Liver (tissue), 9 donors: Measurements from ENCODE around the gene NRG3. TPM values are rescaled to one million over a fixed set of nuclear protein-coding genes. Genes with fewer than 3 reads are reported as not detected.

Source experiments
- DNase-seq: peaks from one replicate; pipeline ENCODE4 v3.0.0-alpha.2; 2017; ENCODE audit warnings: low spot score
- H3K27ac ChIP-seq, 2 donors: one replicate each; pipeline ENCODE4 v1.7.0; 2013; ENCODE audit warnings: inconsistent platforms in 2 of 2, low read length in 2 of 2, control low read depth in 1 of 2, low read depth in 1 of 2, mild to moderate bottlenecking in 1 of 2
- H3K27me3 ChIP-seq, 4 donors: one replicate each; pipeline versions ENCODE4 v1.6.1 to v1.7.0; 2013; ENCODE audit warnings: low read length in 3 of 4, inconsistent platforms in 1 of 4, mild to moderate bottlenecking in 1 of 4, moderate library complexity in 1 of 4; ENCODE audit not compliant: control insufficient read depth in 4 of 4, insufficient read depth in 4 of 4
- H3K36me3 ChIP-seq, 4 donors: one replicate each; pipeline versions ENCODE4 v1.6.1 to v1.7.0; 2013; ENCODE audit warnings: low read length in 3 of 4, mild to moderate bottlenecking in 3 of 4, low read depth in 1 of 4, moderate library complexity in 1 of 4; ENCODE audit not compliant: control insufficient read depth in 4 of 4, insufficient read depth in 3 of 4
- H3K4me1 ChIP-seq, 4 donors: one replicate each; pipeline versions ENCODE4 v1.6.1 to v1.7.0; 2013; ENCODE audit warnings: low read length in 3 of 4, mild to moderate bottlenecking in 3 of 4, moderate library complexity in 1 of 4; ENCODE audit not compliant: control insufficient read depth in 4 of 4, insufficient read depth in 4 of 4
- H3K4me3 ChIP-seq, 3 donors: one replicate each; pipeline versions ENCODE4 v1.6.1 to v1.7.0; 2013; ENCODE audit warnings: low read length in 3 of 3, control low read depth in 1 of 3, low read depth in 1 of 3, mild to moderate bottlenecking in 1 of 3
- H3K9ac ChIP-seq, 2 donors: one replicate each; pipeline ENCODE4 v1.7.0; 2013; ENCODE audit warnings: low read length in 2 of 2, mild to moderate bottlenecking in 2 of 2, moderate library complexity in 2 of 2, control low read depth in 1 of 2, low read depth in 1 of 2
- H3K9me3 ChIP-seq, 4 donors: one replicate each; pipeline versions ENCODE4 v1.6.1 to v1.7.0; 2013; ENCODE audit warnings: low read length in 3 of 4; ENCODE audit not compliant: control insufficient read depth in 4 of 4
- EGR1 ChIP-seq, 2 donors: IDR thresholded peaks; 2 replicates each; pipeline ENCODE4 v1.6.1; 2016 to 2018; ENCODE audit warnings: antibody characterized with exemption in 2 of 2, low read depth in 2 of 2
- FOXA2 ChIP-seq: IDR thresholded peaks from 2 replicates; pipeline ENCODE4 v1.6.1; 2016; ENCODE audit warnings: antibody characterized with exemption
- GABPA ChIP-seq, 2 donors: IDR thresholded peaks in 1 of 2; conservative IDR thresholded peaks in 1 of 2; 2 replicates each; pipeline ENCODE4 v1.6.1; 2016; ENCODE audit warnings: antibody characterized with exemption in 2 of 2, mild to moderate bottlenecking in 1 of 2, moderate library complexity in 1 of 2
- HNF4A ChIP-seq, 2 donors: conservative IDR thresholded peaks; 2 replicates each; pipeline ENCODE4 v1.6.1; 2016; ENCODE audit warnings: antibody characterized with exemption in 2 of 2, mild to moderate bottlenecking in 2 of 2
- HNF4G ChIP-seq: IDR thresholded peaks from 2 replicates; pipeline ENCODE4 v1.6.1; 2016; ENCODE audit warnings: antibody characterized with exemption
- JUND ChIP-seq, 2 donors: IDR thresholded peaks; 2 replicates each; pipeline ENCODE4 v1.6.1; 2016; ENCODE audit warnings: antibody characterized with exemption in 2 of 2
- NR2F2 ChIP-seq: IDR thresholded peaks from 2 replicates; pipeline ENCODE4 v1.6.1; 2016; ENCODE audit warnings: antibody characterized with exemption
- RAD21 ChIP-seq, 2 donors: IDR thresholded peaks; 2 replicates each; pipeline ENCODE4 v1.6.1; 2016; ENCODE audit warnings: antibody characterized with exemption in 2 of 2, mild to moderate bottlenecking in 2 of 2
- RXRA ChIP-seq, 2 donors: IDR thresholded peaks; 2 replicates each; pipeline ENCODE4 v1.6.1; 2017 to 2018; ENCODE audit warnings: antibody characterized with exemption in 2 of 2, mild to moderate bottlenecking in 1 of 2
- SP1 ChIP-seq: IDR thresholded peaks from 2 replicates; pipeline ENCODE4 v1.6.1; 2018; ENCODE audit warnings: antibody characterized with exemption, mild to moderate bottlenecking
- TAF1 ChIP-seq: conservative IDR thresholded peaks from 2 replicates; pipeline ENCODE4 v1.6.1; 2016; ENCODE audit warnings: antibody characterized with exemption, mild to moderate bottlenecking
- YY1 ChIP-seq: IDR thresholded peaks from 2 replicates; pipeline ENCODE4 v1.6.1; 2016; ENCODE audit warnings: antibody characterized with exemption, mild to moderate bottlenecking
- WGBS: extraction: QIAGEN DNeasy Blood & Tissue Kit; methylation state at CpG from one replicate; pipeline ENCODE4 v1.1.7; 2013; 5-methylcytosine and 5-hydroxymethylcytosine counted together
- polyA plus RNA-seq, 2 donors: library from polyadenylated mRNA; stranded (reverse) in 1 of 2; unstranded in 1 of 2; fragments of 200-250 nt in 1 of 2; fragments of >200 nt in 1 of 2; fragmentation: Nextera tagmentation in 1 of 2; extraction: Ambion mirVana in 1 of 2; gene quantifications; one replicate each; pipeline versions ENCODE4 v1.2.1 to v1.2.3, GENCODE V29; 2013 to 2015
- total RNA-seq, 2 donors: library from RNA; depleted of rRNA; stranded (reverse); fragments of >200 nt; gene quantifications; one replicate each; pipeline ENCODE4 v1.2.3, GENCODE V29; 2014
- TF ChIP-seq, protein P1 (sequence below): IDR thresholded peaks from 2 replicates; pipeline ENCODE4 v1.6.1; 2016; ENCODE audit warnings: antibody characterized with exemption
- TF ChIP-seq, protein P2 (sequence below): IDR thresholded peaks from 2 replicates; pipeline ENCODE4 v1.6.1; 2016; ENCODE audit warnings: antibody characterized with exemption, mild to moderate bottlenecking
- TF ChIP-seq, protein P3 (sequence below): IDR thresholded peaks from 2 replicates; pipeline ENCODE4 v1.6.1; 2016; ENCODE audit warnings: antibody characterized with exemption
- TF ChIP-seq, protein P4 (sequence below): fragments of 150-350 bp; IDR thresholded peaks from 2 replicates; pipeline ENCODE4 v1.5.1; 2017; ENCODE audit warnings: improper control_type of control experiment, low read depth, low read length; ENCODE audit not compliant: missing input control
- TF ChIP-seq, protein P5 (sequence below): IDR thresholded peaks from 2 replicates; pipeline ENCODE4 v1.6.1; 2016; ENCODE audit warnings: antibody characterized with exemption
- donor health status: healthy.
- donor health status: healthy.
- donor health status: healthy.
- donor health status: healthy.
- donor health status: healthy.

Gene NRG3
- total and polyA plus RNA-seq, 4 donors, result 0.24 to 3.7 (median 0.38) TPM

DNA sequence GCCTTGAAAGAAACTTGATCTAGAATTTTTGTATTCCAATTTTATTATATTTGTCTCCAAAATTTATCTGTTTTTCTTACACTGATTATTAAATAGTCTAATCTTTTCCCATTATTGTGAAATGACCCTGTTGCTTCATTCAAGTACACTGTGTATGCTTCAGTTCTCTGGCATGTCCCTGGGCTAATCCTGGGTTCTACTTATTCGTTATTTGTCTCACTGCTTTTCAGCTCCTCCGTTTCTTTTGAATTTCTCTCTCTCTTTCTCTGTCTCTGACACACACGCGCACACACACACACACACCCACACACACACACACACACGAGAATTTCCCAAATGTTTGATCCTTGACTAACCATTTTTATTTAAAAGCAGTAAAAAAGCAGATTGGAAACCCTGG lies 768.6 kb downstream of the NRG3 start:
- Histone ChIP-seq H3K36me3 (no peaks in the 10 kb centered on the region), H3K9me3 (no peaks in the 10 kb centered on the region), H3K27ac (no peak overlapping the region), H3K4me1 (no peaks in the 10 kb centered on the region), H3K27me3 (no peaks in the 10 kb centered on the region), H3K4me3 (no peak overlapping the region), H3K9ac (no peak overlapping the region)
- DNase-seq, result no peak
- TF ChIP-seq TAF1, result no peak
- TF ChIP-seq, protein P1, sequence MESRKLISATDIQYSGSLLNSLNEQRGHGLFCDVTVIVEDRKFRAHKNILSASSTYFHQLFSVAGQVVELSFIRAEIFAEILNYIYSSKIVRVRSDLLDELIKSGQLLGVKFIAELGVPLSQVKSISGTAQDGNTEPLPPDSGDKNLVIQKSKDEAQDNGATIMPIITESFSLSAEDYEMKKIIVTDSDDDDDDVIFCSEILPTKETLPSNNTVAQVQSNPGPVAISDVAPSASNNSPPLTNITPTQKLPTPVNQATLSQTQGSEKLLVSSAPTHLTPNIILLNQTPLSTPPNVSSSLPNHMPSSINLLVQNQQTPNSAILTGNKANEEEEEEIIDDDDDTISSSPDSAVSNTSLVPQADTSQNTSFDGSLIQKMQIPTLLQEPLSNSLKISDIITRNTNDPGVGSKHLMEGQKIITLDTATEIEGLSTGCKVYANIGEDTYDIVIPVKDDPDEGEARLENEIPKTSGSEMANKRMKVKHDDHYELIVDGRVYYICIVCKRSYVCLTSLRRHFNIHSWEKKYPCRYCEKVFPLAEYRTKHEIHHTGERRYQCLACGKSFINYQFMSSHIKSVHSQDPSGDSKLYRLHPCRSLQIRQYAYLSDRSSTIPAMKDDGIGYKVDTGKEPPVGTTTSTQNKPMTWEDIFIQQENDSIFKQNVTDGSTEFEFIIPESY, result no peak
- TF ChIP-seq SP1, result no peak
- TF ChIP-seq, protein P2, sequence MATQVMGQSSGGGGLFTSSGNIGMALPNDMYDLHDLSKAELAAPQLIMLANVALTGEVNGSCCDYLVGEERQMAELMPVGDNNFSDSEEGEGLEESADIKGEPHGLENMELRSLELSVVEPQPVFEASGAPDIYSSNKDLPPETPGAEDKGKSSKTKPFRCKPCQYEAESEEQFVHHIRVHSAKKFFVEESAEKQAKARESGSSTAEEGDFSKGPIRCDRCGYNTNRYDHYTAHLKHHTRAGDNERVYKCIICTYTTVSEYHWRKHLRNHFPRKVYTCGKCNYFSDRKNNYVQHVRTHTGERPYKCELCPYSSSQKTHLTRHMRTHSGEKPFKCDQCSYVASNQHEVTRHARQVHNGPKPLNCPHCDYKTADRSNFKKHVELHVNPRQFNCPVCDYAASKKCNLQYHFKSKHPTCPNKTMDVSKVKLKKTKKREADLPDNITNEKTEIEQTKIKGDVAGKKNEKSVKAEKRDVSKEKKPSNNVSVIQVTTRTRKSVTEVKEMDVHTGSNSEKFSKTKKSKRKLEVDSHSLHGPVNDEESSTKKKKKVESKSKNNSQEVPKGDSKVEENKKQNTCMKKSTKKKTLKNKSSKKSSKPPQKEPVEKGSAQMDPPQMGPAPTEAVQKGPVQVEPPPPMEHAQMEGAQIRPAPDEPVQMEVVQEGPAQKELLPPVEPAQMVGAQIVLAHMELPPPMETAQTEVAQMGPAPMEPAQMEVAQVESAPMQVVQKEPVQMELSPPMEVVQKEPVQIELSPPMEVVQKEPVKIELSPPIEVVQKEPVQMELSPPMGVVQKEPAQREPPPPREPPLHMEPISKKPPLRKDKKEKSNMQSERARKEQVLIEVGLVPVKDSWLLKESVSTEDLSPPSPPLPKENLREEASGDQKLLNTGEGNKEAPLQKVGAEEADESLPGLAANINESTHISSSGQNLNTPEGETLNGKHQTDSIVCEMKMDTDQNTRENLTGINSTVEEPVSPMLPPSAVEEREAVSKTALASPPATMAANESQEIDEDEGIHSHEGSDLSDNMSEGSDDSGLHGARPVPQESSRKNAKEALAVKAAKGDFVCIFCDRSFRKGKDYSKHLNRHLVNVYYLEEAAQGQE, result no peak
- no peak for TF ChIP-seq NR2F2
- no peak for TF ChIP-seq HNF4G
- no peak for TF ChIP-seq RAD21 (IDR thresholded peaks at IDR 0.05)
- no peak for TF ChIP-seq HNF4A (conservative IDR thresholded peaks at IDR 0.05)
- no peak for TF ChIP-seq RXRA (IDR thresholded peaks at IDR 0.05)
- TF ChIP-seq, protein P3, sequence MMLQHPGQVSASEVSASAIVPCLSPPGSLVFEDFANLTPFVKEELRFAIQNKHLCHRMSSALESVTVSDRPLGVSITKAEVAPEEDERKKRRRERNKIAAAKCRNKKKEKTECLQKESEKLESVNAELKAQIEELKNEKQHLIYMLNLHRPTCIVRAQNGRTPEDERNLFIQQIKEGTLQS, result no peak
- no peak for TF ChIP-seq JUND (IDR thresholded peaks at IDR 0.05)
- no peak for TF ChIP-seq GABPA (IDR thresholded peaks at IDR 0.05 in 1 of 2, conservative IDR thresholded peaks at IDR 0.05 in 1 of 2)
- TF ChIP-seq YY1, result no peak
- TF ChIP-seq EGR1 (IDR thresholded peaks at IDR 0.05; ENCODE audit: low read depth in 2 of 2), result no peak
- no peak for TF ChIP-seq FOXA2
- TF ChIP-seq, protein P4, sequence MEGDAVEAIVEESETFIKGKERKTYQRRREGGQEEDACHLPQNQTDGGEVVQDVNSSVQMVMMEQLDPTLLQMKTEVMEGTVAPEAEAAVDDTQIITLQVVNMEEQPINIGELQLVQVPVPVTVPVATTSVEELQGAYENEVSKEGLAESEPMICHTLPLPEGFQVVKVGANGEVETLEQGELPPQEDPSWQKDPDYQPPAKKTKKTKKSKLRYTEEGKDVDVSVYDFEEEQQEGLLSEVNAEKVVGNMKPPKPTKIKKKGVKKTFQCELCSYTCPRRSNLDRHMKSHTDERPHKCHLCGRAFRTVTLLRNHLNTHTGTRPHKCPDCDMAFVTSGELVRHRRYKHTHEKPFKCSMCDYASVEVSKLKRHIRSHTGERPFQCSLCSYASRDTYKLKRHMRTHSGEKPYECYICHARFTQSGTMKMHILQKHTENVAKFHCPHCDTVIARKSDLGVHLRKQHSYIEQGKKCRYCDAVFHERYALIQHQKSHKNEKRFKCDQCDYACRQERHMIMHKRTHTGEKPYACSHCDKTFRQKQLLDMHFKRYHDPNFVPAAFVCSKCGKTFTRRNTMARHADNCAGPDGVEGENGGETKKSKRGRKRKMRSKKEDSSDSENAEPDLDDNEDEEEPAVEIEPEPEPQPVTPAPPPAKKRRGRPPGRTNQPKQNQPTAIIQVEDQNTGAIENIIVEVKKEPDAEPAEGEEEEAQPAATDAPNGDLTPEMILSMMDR, result no peak
- WGBS, result 72% methylated on average over 5 of the region's 5 CpGs

DNA sequence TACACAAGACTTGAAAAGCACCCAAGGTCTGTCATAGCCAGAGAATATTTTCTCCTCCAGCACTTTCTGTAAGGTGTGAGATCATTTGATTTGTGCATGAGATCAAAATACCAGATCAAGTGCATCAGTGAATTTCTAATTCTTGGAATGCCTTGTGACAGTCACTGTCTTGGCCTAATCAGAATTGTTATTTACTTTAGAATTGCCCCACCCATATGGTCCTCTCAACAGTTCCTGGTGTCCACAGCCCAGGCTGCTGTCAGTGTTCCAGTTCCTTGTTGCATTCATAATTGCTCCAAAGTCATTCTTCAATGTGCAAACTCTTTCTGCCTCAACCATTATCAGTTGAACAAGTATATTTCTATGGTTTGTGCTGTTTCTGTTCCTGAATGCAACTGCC lies 770.2 kb downstream of the NRG3 start:
- H3K9ac ChIP-seq, result no peak overlapping the region
- no peak overlapping the region for H3K27ac ChIP-seq
- H3K27me3 ChIP-seq, result no peaks in the 10 kb centered on the region
- no peak overlapping the region for H3K4me3 ChIP-seq
- TF ChIP-seq RAD21 (IDR thresholded peaks at IDR 0.05) (no peak), TAF1 (no peak), JUND (IDR thresholded peaks at IDR 0.05) (no peak), RXRA (IDR thresholded peaks at IDR 0.05) (no peak), YY1 (no peak), SP1 (no peak), NR2F2 (no peak), HNF4A (conservative IDR thresholded peaks at IDR 0.05) (no peak)
- TF ChIP-seq, protein P2, result no peak
- TF ChIP-seq, protein P3, result no peak
- TF ChIP-seq, protein P5, sequence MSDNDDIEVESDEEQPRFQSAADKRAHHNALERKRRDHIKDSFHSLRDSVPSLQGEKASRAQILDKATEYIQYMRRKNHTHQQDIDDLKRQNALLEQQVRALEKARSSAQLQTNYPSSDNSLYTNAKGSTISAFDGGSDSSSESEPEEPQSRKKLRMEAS, result no peak
- no peaks in the 10 kb centered on the region for H3K4me1 ChIP-seq
- no peaks in the 10 kb centered on the region for H3K36me3 ChIP-seq
- no peaks in the 10 kb centered on the region for H3K9me3 ChIP-seq
- no peak for DNase-seq
